Ovary (tissue), 9 donors: ENCODE measurements around the gene ADAM12. TPM values are rescaled to one million over a fixed set of nuclear protein-coding genes. Genes with fewer than 3 reads are reported as not detected.

Experiments
- DNase-seq, 5 donors: peaks; one replicate each; pipeline ENCODE4 v3.0.0-alpha.2; 2019 to 2020
- H3K27ac ChIP-seq, 2 donors: fragments of 200-600 bp; one replicate each; pipeline versions ENCODE4 v1.5.1 to v1.8.0; 2019 to 2022
- H3K27me3 ChIP-seq: fragments of 200-600 bp; one replicate; pipeline ENCODE4 v1.8.0; 2022
- H3K36me3 ChIP-seq: fragments of 200-600 bp; sonication (generic); one replicate; pipeline ENCODE4 v1.5.1; 2019
- H3K4me1 ChIP-seq: one replicate; pipeline ENCODE4 v1.8.1; 2013; ENCODE audit warnings: mild to moderate bottlenecking, moderate library complexity; ENCODE audit not compliant: insufficient read depth
- H3K4me3 ChIP-seq: fragments of 200-600 bp; sonication (generic); one replicate; pipeline ENCODE4 v1.5.1; 2017
- H3K9me3 ChIP-seq, 2 donors: fragments of 200-600 bp in 1 of 2; sonication (generic) in 1 of 2; one replicate each; pipeline versions ENCODE4 v1.5.1 to v1.8.1; 2013 to 2019; ENCODE audit warnings: mild to moderate bottlenecking in 1 of 2, moderate library complexity in 1 of 2
- CTCF ChIP-seq, 3 donors: fragments of 450-650 bp in 2 of 3; fragments of 200-600 bp in 1 of 3; IDR thresholded peaks; one replicate each; pipeline versions ENCODE4 v1.5.1 to v1.8.0; 2016 to 2022; ENCODE audit warnings: antibody characterized with exemption in 3 of 3, mild to moderate bottlenecking in 1 of 3
- EP300 ChIP-seq: sonication (generic); formaldehyde crosslinking; IDR thresholded peaks from one replicate; pipeline ENCODE4 v1.6.1; 2017; ENCODE audit warnings: antibody characterized with exemption
- POLR2A ChIP-seq: fragments of 450-650 bp; IDR thresholded peaks from one replicate; pipeline ENCODE4 v1.6.1; 2017; ENCODE audit warnings: antibody characterized with exemption, mild to moderate bottlenecking, moderate library complexity
- WGBS, 3 donors: extraction: QIAGEN DNeasy Blood & Tissue Kit in 1 of 3; methylation state at CpG; one replicate each; pipeline versions ENCODE4 v1.1.5 to v1.1.7; 2013 to 2017; 5-methylcytosine and 5-hydroxymethylcytosine counted together
- intact Hi-C, 4 donors: fragments of 100-400 bp; cut with DNase I; formaldehyde crosslinking; loops; one replicate each; pipeline versions ENCODE4 v1.11.0 to v1.15.1; 2022 to 2023
- polyA plus RNA-seq, 2 donors: library from polyadenylated mRNA; stranded (reverse); fragments of 200-250 nt in 1 of 2; fragments of 350-450 nt in 1 of 2; fragmentation: Illumina TruSeq in 1 of 2; extraction: RNeasy Lipid Tissue Mini Kit (QIAGEN cat#74804) in 1 of 2; gene quantifications; one replicate each; pipeline ENCODE4 v1.2.3, GENCODE V29; 2013 to 2014
- total RNA-seq, 7 donors: library from RNA; depleted of rRNA in 2 of 7; stranded (reverse); fragments of >200 nt in 2 of 7; fragmentation: NEBNext Ultra II Directional in 3 of 7; extraction: Animal tissue kit (Norgen Biotek cat#: 25700) in 3 of 7; gene quantifications; one replicate each; pipeline versions ENCODE4 v1.1.0 to v1.2.4, GENCODE V29; 2016 to 2023
- donor health status: DM: no; HTN: no; CAD: no; lungs with moderate emphysema.
- donor health status: DM: no; HTN: no; CAD: no.
- donor health status: Bipolar disorder and iron deficiency.
- donor health status: DM: yes; HTN: yes; CAD: no.
- donor health status: DM: no; HTN: no; CAD: no.
- donor health status: DM: yes; HTN: yes; CAD: no.

The ADAM12 gene
- total and polyA plus RNA-seq, 9 donors: 1.8 to 27.2 (median 10.3) TPM

- no peaks in the 10 kb centered on the region for H3K27me3 ChIP-seq
- H3K27ac ChIP-seq: no peak overlapping the region
- H3K9me3 ChIP-seq: no peaks in the 10 kb centered on the region
- no peak for TF ChIP-seq CTCF (IDR thresholded peaks at IDR 0.05)
- no peak for TF ChIP-seq EP300
- TF ChIP-seq POLR2A: no peak
- no peaks in the 10 kb centered on the region for H3K4me1 ChIP-seq
- no peaks in the 10 kb centered on the region for H3K36me3 ChIP-seq
- DNase-seq: no peak
- no peak overlapping the region for H3K4me3 ChIP-seq
- WGBS, 3 donors: 96 to 98% (median 97%) methylated on average over 3 of the region's 3 CpGs
- intact Hi-C loops: no loop called here
Observed at GRCh38 chr10:126196281-126196680, 192.0 kb downstream of the ADAM12 start.

- H3K9me3 ChIP-seq: no peaks in the 10 kb centered on the region
- no peak overlapping the region for H3K4me3 ChIP-seq
- H3K4me1 ChIP-seq: no peaks in the 10 kb centered on the region
- no peaks in the 10 kb centered on the region for H3K27me3 ChIP-seq
- DNase-seq: no peak
- 81 to 90% (median 89%) methylated on average over 4 of the region's 4 CpGs for WGBS, 3 donors
- intact Hi-C loops: no loop called here
- TF ChIP-seq POLR2A: no peak
- no peak for TF ChIP-seq EP300
- no peak for TF ChIP-seq CTCF (IDR thresholded peaks at IDR 0.05)
- H3K27ac ChIP-seq: no peak overlapping the region
- no peaks in the 10 kb centered on the region for H3K36me3 ChIP-seq
Observed at GRCh38 chr10:126191192-126191591, 197.1 kb downstream of the ADAM12 start.

- intact Hi-C loops: no loop called here
- WGBS, 3 donors: 91 to 94% (median 94%) methylated on average over 3 of the region's 3 CpGs
- Histone ChIP-seq H3K4me3 (no peak overlapping the region), H3K4me1 (no peaks in the 10 kb centered on the region), H3K36me3 (no peaks in the 10 kb centered on the region), H3K9me3 (no peaks in the 10 kb centered on the region), H3K27me3 (no peaks in the 10 kb centered on the region), H3K27ac (no peak overlapping the region)
- no peak for TF ChIP-seq CTCF (IDR thresholded peaks at IDR 0.05)
- TF ChIP-seq EP300: no peak
- TF ChIP-seq POLR2A: no peak
- no peak for DNase-seq
Observed at GRCh38 chr10:126188679-126189200, 199.5 kb downstream of the ADAM12 start.

- TF ChIP-seq CTCF (IDR thresholded peaks at IDR 0.05) (no peak), EP300 (no peak), POLR2A (no peak)
- H3K27me3 ChIP-seq: no peaks in the 10 kb centered on the region
- H3K9me3 ChIP-seq: no peaks in the 10 kb centered on the region
- H3K4me1 ChIP-seq: no peaks in the 10 kb centered on the region
- no peak overlapping the region for H3K27ac ChIP-seq
- H3K4me3 ChIP-seq: no peak overlapping the region
- intact Hi-C loops: no loop called here
- WGBS, 3 donors: 89 to 92% (median 91%) methylated on average over 5 of the region's 5 CpGs
- no peaks in the 10 kb centered on the region for H3K36me3 ChIP-seq
- DNase-seq: no peak
Observed at GRCh38 chr10:126187399-126187798, 200.9 kb downstream of the ADAM12 start.
